SK-N-SH (cell line): ENCODE measurements around the gene TMEM132D. TPM values are rescaled to one million over a fixed set of nuclear protein-coding genes. Genes with fewer than 3 reads are reported as not detected.

Experiments
- CTCF ChIA-PET: fragments of 300-600, 350-600 bp; formaldehyde crosslinking; extraction: SDS; loops from one replicate; lab custom pipeline; 2021; lab: Yijun Ruan, JAX
- POLR2A ChIA-PET: fragments of 350-600 bp; sonication (Branson Sonifier 250); formaldehyde crosslinking; extraction: SDS; loops from one replicate; lab custom pipeline; 2020; ENCODE audit warnings: antibody characterized with exemption, inconsistent platforms; lab: Yijun Ruan, JAX
- DNase-seq: peaks from one replicate; pipeline ENCODE4 v3.0.0; 2012
- H2AFZ ChIP-seq: fragments of 200-600 bp; sonication (generic); 2 replicates; pipeline ENCODE4 v1.8.1; 2016; ENCODE audit warnings: antibody characterized with exemption, mild to moderate bottlenecking, low read depth
- H3F3A ChIP-seq: fragments of 200-600 bp; sonication (generic); replicated peaks from 2 replicates; pipeline ENCODE3; 2016; ENCODE audit warnings: antibody characterized with exemption, mild to moderate bottlenecking; ENCODE audit not compliant: insufficient read depth
- H3K27ac ChIP-seq, 2 experiments: fragments of 200-500 bp in 1 of 2; fragments of 200-600 bp in 1 of 2; sonication (Bioruptor generic) in 1 of 2; sonication (generic), shearing (Covaris generic) in 1 of 2; 2 replicates each; pipeline versions ENCODE4 v1.5.1 to v1.6.1; 2014 to 2016; ENCODE audit warnings: low read depth in 2 of 2, inconsistent platforms in 1 of 2, low read length in 1 of 2, mild to moderate bottlenecking in 1 of 2, mixed read lengths in 1 of 2
- H3K27me3 ChIP-seq: fragments of 200-600 bp; sonication (generic), shearing (Covaris generic); 2 replicates; pipeline ENCODE4 v1.6.1; 2016; ENCODE audit warnings: mixed run types; ENCODE audit not compliant: insufficient read depth
- H3K36me3 ChIP-seq, 2 experiments: fragments of 200-500 bp in 1 of 2; fragments of 200-600 bp in 1 of 2; sonication (Bioruptor generic) in 1 of 2; sonication (generic) in 1 of 2; replicated peaks in 1 of 2; 2 replicates each; pipeline versions ENCODE3 to v1.5.1; 2014 to 2016; ENCODE audit warnings: low read length in 1 of 2, mild to moderate bottlenecking in 1 of 2; ENCODE audit not compliant: insufficient read depth in 2 of 2, control insufficient read depth in 1 of 2
- H3K4me1 ChIP-seq, 2 experiments: fragments of 200-500 bp in 1 of 2; fragments of 200-600 bp in 1 of 2; sonication (Bioruptor generic) in 1 of 2; sonication (generic), shearing (Covaris generic) in 1 of 2; 2 replicates each; pipeline versions ENCODE4 v1.5.1 to v1.6.1; 2014 to 2016; ENCODE audit warnings: low read depth in 1 of 2, low read length in 1 of 2, mixed run types in 1 of 2; ENCODE audit not compliant: insufficient read depth in 2 of 2, control insufficient read depth in 1 of 2
- H3K4me2 ChIP-seq: fragments of 200-600 bp; sonication (generic), shearing (Covaris generic); 2 replicates; pipeline ENCODE4 v1.6.1; 2017; ENCODE audit warnings: mixed run types
- H3K4me3 ChIP-seq, 2 experiments: fragments of 200-500 bp in 1 of 2; fragments of 200-600 bp in 1 of 2; sonication (Bioruptor generic) in 1 of 2; sonication (generic), shearing (Covaris generic) in 1 of 2; 2 replicates each; pipeline versions ENCODE4 v1.5.1 to v1.8.1; 2014 to 2016; ENCODE audit warnings: low read depth in 2 of 2, inconsistent platforms in 1 of 2, low read length in 1 of 2, mild to moderate bottlenecking in 1 of 2, mixed read lengths in 1 of 2, moderate library complexity in 1 of 2
- H3K79me2 ChIP-seq: fragments of 200-600 bp; sonication (generic); 2 replicates; pipeline ENCODE4 v1.8.1; 2017; ENCODE audit warnings: mild to moderate bottlenecking; ENCODE audit not compliant: insufficient read depth
- H3K9ac ChIP-seq: fragments of 200-600 bp; sonication (generic); 2 replicates; pipeline ENCODE4 v1.6.1; 2017; ENCODE audit warnings: mixed run types
- H3K9me2 ChIP-seq: fragments of 200-600 bp; sonication (generic); 2 replicates; pipeline ENCODE4 v1.6.1; 2017; ENCODE audit warnings: mixed run types
- H3K9me3 ChIP-seq: fragments of 200-600 bp; sonication (generic); 2 replicates; pipeline ENCODE4 v1.6.1; 2017; ENCODE audit warnings: mixed run types, mild to moderate bottlenecking, moderate library complexity
- H4K20me1 ChIP-seq: fragments of 200-600 bp; sonication (generic); 2 replicates; pipeline ENCODE4 v1.6.1; 2017; ENCODE audit warnings: mild to moderate bottlenecking, mixed run types; ENCODE audit not compliant: insufficient read depth
- EP300 ChIP-seq, 2 experiments: IDR thresholded peaks; 2 replicates each; pipeline versions ENCODE4 v1.4.0 to v1.6.1; 2012; ENCODE audit warnings: borderline replicate concordance in 1 of 2, low read depth in 1 of 2, low read length in 1 of 2
- FOSL2 ChIP-seq: IDR thresholded peaks from 2 replicates; pipeline ENCODE4 v1.4.0; 2012; ENCODE audit warnings: low read depth, mild to moderate bottlenecking, moderate library complexity, borderline replicate concordance
- FOXJ3 ChIP-seq: sonication (generic); formaldehyde crosslinking; IDR thresholded peaks from 2 replicates; pipeline ENCODE4 v1.5.1; 2020; ENCODE audit warnings: mild to moderate bottlenecking, missing genetic modification reagents
- GABPA ChIP-seq: IDR thresholded peaks from 2 replicates; pipeline ENCODE4 v1.4.0; 2012; ENCODE audit warnings: low read depth, mild to moderate bottlenecking
- IRF3 ChIP-seq: fragments of 150-350 bp; IDR thresholded peaks from 2 replicates; pipeline ENCODE4 v1.6.1; 2016; ENCODE audit warnings: mild to moderate bottlenecking, low read depth, low read length
- MEF2A ChIP-seq: IDR thresholded peaks from 2 replicates; pipeline ENCODE4 v1.4.0; 2012; ENCODE audit warnings: low read depth, borderline replicate concordance
- NRF1 ChIP-seq: IDR thresholded peaks from 2 replicates; pipeline ENCODE4 v1.6.1; 2012; ENCODE audit warnings: low read depth, mild to moderate bottlenecking, low read length
- TCF12 ChIP-seq: IDR thresholded peaks from 2 replicates; pipeline ENCODE4 v1.4.0; 2012
- TEAD4 ChIP-seq: IDR thresholded peaks from 2 replicates; pipeline ENCODE4 v1.4.0; 2012; ENCODE audit warnings: mild to moderate bottlenecking, borderline replicate concordance; ENCODE audit not compliant: insufficient read depth
- YY1 ChIP-seq: IDR thresholded peaks from 2 replicates; pipeline ENCODE4 v1.4.0; 2012; ENCODE audit warnings: low read depth, mild to moderate bottlenecking
- WGBS: methylation state at CpG from one replicate; pipeline ENCODE4 v1.1.6; 2017; ENCODE audit warnings: low lambda C conversion rate; 5-methylcytosine and 5-hydroxymethylcytosine counted together
- polyA plus RNA-seq, 3 experiments: library from polyadenylated mRNA; depleted of rRNA; stranded (reverse); fragments of >200 nt; gene quantifications; 2 replicates each; pipeline ENCODE4 v1.2.3, GENCODE V29; 2012
- TF ChIP-seq, protein P1 (sequence below): IDR thresholded peaks from 2 replicates; pipeline ENCODE4 v1.4.0; 2012; ENCODE audit warnings: low read depth, borderline replicate concordance
- TF ChIP-seq, protein P2 (sequence below): IDR thresholded peaks from 2 replicates; pipeline ENCODE4 v1.4.0; 2012; ENCODE audit warnings: low read depth

TMEM132D gene
- polyA plus RNA-seq, 1 of the 3 experiments (the other 2 are of a cell fraction) = not detected

DNA sequence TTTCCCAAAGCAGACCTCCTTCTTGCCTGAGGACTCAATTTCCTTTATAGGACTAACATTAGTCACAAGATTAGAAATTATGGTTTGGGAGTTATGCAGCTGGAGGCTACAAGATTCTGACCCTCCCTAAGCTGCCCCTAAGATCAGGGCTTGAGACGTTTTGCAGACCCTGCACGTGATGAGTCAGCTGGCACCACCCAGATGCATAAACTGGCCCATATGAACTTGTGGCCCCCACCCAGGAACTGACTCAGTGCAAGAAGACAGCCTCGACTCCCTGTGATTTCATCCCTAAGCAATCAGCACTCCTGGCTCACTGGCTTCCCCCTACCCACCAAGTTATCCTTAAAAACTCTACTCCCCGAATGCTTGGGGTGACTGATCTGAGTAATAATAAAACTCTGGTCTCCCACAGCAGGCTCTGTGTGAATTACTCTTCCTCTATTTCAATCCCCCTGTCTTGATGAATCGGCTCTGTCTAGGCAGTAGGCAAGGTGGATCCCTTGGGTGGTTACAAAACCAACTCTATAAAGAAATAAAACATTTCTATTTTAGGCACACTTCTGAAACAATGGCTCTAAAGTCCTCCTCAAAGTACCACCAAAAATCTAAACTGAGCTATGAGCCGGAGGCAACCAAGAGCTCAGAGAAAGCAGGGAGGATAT lies 233.4 kb downstream of the TMEM132D start:
- H2AFZ ChIP-seq = no peak overlapping the region
- POLR2A ChIA-PET = no interaction called here
- H4K20me1 ChIP-seq = no peaks in the 10 kb centered on the region
- TF ChIP-seq IRF3 (no peak), NRF1 (no peak), YY1 (no peak), MEF2A (no peak), TCF12 (no peak), EP300 (IDR thresholded peaks at IDR 0.05; ENCODE audit: borderline replicate concordance in 1 of 2, low read depth in 1 of 2, low read length in 1 of 2) (no peak), GABPA (no peak)
- TF ChIP-seq, protein P1, sequence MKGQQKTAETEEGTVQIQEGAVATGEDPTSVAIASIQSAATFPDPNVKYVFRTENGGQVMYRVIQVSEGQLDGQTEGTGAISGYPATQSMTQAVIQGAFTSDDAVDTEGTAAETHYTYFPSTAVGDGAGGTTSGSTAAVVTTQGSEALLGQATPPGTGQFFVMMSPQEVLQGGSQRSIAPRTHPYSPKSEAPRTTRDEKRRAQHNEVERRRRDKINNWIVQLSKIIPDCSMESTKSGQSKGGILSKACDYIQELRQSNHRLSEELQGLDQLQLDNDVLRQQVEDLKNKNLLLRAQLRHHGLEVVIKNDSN = no peak
- TF ChIP-seq, all 33 proteins: peak for 0
- Histone ChIP-seq H3K36me3 (no peaks in the 10 kb centered on the region), H3K9ac (no peak overlapping the region), H3K27me3 (no peaks in the 10 kb centered on the region), H3K4me3 (no peak overlapping the region), H3K9me2 (no peaks in the 10 kb centered on the region), H3K9me3 (no peaks in the 10 kb centered on the region), H3K4me1 (no peaks in the 10 kb centered on the region), H3F3A (no peaks in the 10 kb centered on the region), H3K79me2 (no peaks in the 10 kb centered on the region), H3K27ac (no peak overlapping the region), H3K4me2 (no peak overlapping the region)
- no peak for DNase-seq
- CTCF ChIA-PET = no interaction called here
- WGBS = 17% methylated on average over 6 of the region's 6 CpGs

DNA sequence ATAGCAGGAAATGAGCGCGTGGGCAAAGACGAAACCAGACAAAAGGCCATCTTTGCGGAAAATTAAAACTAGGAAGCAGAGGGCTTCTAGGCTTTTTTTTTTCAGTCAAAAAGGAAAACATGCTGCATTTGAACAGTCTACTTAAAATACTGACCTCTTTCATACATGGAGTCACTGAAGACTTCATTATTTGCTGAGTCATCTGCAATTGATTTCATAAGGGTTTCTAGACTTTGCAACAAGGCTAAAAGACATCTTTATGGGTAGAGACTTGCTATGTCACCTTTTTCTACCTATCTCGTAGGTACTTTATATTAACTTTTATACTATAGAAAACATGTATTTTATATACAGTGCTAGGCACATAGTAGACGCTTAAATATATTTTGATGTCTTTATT lies 238.4 kb downstream of the TMEM132D start:
- Histone ChIP-seq H3K9me3 (no peaks in the 10 kb centered on the region), H3K4me2 (no peak overlapping the region), H2AFZ (no peak overlapping the region), H3F3A (no peaks in the 10 kb centered on the region), H3K4me1 (no peaks in the 10 kb centered on the region), H3K4me3 (no peak overlapping the region), H3K27me3 (no peaks in the 10 kb centered on the region), H3K9ac (no peak overlapping the region), H3K36me3 (no peaks in the 10 kb centered on the region), H3K79me2 (no peaks in the 10 kb centered on the region), H4K20me1 (no peaks in the 10 kb centered on the region), H3K9me2 (no peaks in the 10 kb centered on the region), H3K27ac (no peak overlapping the region)
- TF ChIP-seq TEAD4 = no peak
- TF ChIP-seq FOSL2 = no peak
- no peak for TF ChIP-seq EP300 (IDR thresholded peaks at IDR 0.05; ENCODE audit: borderline replicate concordance in 1 of 2, low read depth in 1 of 2, low read length in 1 of 2)
- TF ChIP-seq, protein P2, sequence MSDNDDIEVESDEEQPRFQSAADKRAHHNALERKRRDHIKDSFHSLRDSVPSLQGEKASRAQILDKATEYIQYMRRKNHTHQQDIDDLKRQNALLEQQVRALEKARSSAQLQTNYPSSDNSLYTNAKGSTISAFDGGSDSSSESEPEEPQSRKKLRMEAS = no peak
- TF ChIP-seq GABPA = no peak
- TF ChIP-seq FOXJ3 (CRISPR knock-in tag) = no peak
- WGBS = 67% methylated on average over 6 of the region's 6 CpGs
- CTCF ChIA-PET = no interaction called here
- no peak for DNase-seq
- POLR2A ChIA-PET = no interaction called here
